ENCODE measurements around the gene FLT3LG. TPM values are rescaled to one million over a fixed set of nuclear protein-coding genes. Genes with fewer than 3 reads are reported as not detected.

The FLT3LG gene
- total and polyA plus RNA-seq, 9 of the 15 experiments (the other 6 are each of a cell fraction or from before 2014, with no cell fraction given), result 0.31 to 6.4 (median 1.1) TPM

DNA sequence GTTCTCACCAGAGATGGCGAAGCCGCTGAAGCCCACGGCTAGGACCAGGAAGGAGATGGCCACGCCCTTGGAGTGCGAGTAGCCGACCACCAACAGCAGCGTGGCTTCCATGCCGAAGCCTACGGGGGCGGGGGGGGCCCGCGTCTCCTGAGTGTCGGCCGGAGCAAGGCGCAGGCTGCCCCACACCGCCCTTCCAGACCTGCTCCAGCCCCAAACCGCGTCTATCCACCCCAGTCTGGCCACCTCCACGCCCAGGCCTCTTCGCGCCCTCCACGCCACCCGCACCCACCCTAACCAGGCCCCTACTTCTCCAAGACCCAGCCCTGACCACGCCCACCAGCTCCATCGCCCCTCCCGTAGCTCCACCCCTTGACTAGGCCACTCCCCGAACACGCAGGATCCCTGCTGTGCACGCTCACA lies 42.7 kb upstream of the FLT3LG start (continued):
- TF ChIP-seq, protein P1, sequence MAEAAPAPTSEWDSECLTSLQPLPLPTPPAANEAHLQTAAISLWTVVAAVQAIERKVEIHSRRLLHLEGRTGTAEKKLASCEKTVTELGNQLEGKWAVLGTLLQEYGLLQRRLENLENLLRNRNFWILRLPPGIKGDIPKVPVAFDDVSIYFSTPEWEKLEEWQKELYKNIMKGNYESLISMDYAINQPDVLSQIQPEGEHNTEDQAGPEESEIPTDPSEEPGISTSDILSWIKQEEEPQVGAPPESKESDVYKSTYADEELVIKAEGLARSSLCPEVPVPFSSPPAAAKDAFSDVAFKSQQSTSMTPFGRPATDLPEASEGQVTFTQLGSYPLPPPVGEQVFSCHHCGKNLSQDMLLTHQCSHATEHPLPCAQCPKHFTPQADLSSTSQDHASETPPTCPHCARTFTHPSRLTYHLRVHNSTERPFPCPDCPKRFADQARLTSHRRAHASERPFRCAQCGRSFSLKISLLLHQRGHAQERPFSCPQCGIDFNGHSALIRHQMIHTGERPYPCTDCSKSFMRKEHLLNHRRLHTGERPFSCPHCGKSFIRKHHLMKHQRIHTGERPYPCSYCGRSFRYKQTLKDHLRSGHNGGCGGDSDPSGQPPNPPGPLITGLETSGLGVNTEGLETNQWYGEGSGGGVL (CRISPR knock-in tag; IDR thresholded peaks at IDR 0.05), result no peak
- TF ChIP-seq CEBPB (tag; IDR thresholded peaks at IDR 0.05) (no peak), PRPF4 (IDR thresholded peaks at IDR 0.05; ENCODE audit: insufficient read depth, low read depth, low read length, poor library complexity, severe bottlenecking) (no peak), ETV1 (tag; conservative IDR thresholded peaks at IDR 0.05; ENCODE audit: low read depth) (no peak), ZBED1 (IDR thresholded peaks at IDR 0.05) (no peak), ZNF384 (IDR thresholded peaks at IDR 0.05; ENCODE audit: low read depth, low read length) (no peak), ZNF668 (CRISPR knock-in tag; IDR thresholded peaks at IDR 0.05) (no peak), RCOR1 (IDR thresholded peaks at IDR 0.05; ENCODE audit: borderline replicate concordance in 1 of 2, low read depth in 2 of 2, low read length in 2 of 2) (no peak), RBM15 (IDR thresholded peaks at IDR 0.05; ENCODE audit: insufficient read depth, low read length) (no peak), RBM39 (optimal IDR thresholded peaks at IDR 0.05; ENCODE audit: low read depth, low read length) (no peak), RERE (CRISPR knock-in tag; IDR thresholded peaks at IDR 0.05; ENCODE audit: borderline replicate concordance) (no peak), GABPB1 (CRISPR knock-in tag; IDR thresholded peaks at IDR 0.05) (no peak), NKRF (IDR thresholded peaks at IDR 0.05; ENCODE audit: borderline replicate concordance) (0 out of 2 replicates have a peak, but pooled peaks have one; percentile 13), RBBP5 (IDR thresholded peaks at IDR 0.05; ENCODE audit: borderline replicate concordance, insufficient read depth, low read length, poor library complexity, severe bottlenecking) (no peak)
